ENCODE data around the gene ZNF593. TPM values are rescaled to one million over a fixed set of nuclear protein-coding genes. Genes with fewer than 3 reads are reported as not detected.

ZNF593 gene
- total and polyA plus RNA-seq, 2 donors from 2014 or later = 22.4 to 93.2 TPM

- Histone ChIP-seq H3K4me1 (ENCODE audit: control insufficient read depth in 2 of 3, insufficient read depth in 2 of 3, low read depth in 1 of 3, low read length in 3 of 3) (peaks cover 0 to 10% (median 2%) of the 10 kb centered on the region in 3 donors), H3K27ac (ENCODE audit: low read depth in 2 of 2, low read length in 2 of 2) (no peak overlapping the region), H3K9ac (ENCODE audit: low read length in 3 of 3) (no peak overlapping the region), H3K4me3 (ENCODE audit: low read length in 3 of 3) (no peak overlapping the region), H3K9me3 (ENCODE audit: control insufficient read depth in 2 of 3, insufficient read depth in 1 of 3, low read length in 3 of 3) (no peaks in the 10 kb centered on the region), H3K27me3 (ENCODE audit: control insufficient read depth, insufficient read depth, low read length) (no peaks in the 10 kb centered on the region), H3K36me3 (ENCODE audit: control insufficient read depth in 2 of 3, insufficient read depth in 3 of 3, low read length in 3 of 3) (no peaks in the 10 kb centered on the region)
- FAIRE-seq (no peak), DNase-seq (no peak)
- intact Hi-C loops (cut with DNase I) = no loop called here
- no peak for TF ChIP-seq CTCF (IDR thresholded peaks at IDR 0.05; ENCODE audit: borderline replicate concordance, extremely low read depth, insufficient read depth)
These were observed 43.8 kb upstream of the ZNF593 start for GRCh38 chr1:26125946-26126320.

GRCh38 chr1:26126321-26127084 is 43.2 kb upstream of the ZNF593 start:
- FAIRE-seq = no peak
- TF ChIP-seq CTCF (IDR thresholded peaks at IDR 0.05; ENCODE audit: borderline replicate concordance, extremely low read depth, insufficient read depth) = no peak
- intact Hi-C loops (cut with DNase I) = no loop called here
- Histone ChIP-seq H3K4me1 (ENCODE audit: control insufficient read depth in 2 of 3, insufficient read depth in 2 of 3, low read depth in 1 of 3, low read length in 3 of 3) (peaks cover 0 to 10% (median 2%) of the 10 kb centered on the region in 3 donors), H3K36me3 (ENCODE audit: control insufficient read depth in 2 of 3, insufficient read depth in 3 of 3, low read length in 3 of 3) (no peaks in the 10 kb centered on the region), H3K9me3 (ENCODE audit: control insufficient read depth in 2 of 3, insufficient read depth in 1 of 3, low read length in 3 of 3) (no peaks in the 10 kb centered on the region), H3K4me3 (ENCODE audit: low read length in 3 of 3) (no peak overlapping the region), H3K27me3 (ENCODE audit: control insufficient read depth, insufficient read depth, low read length) (no peaks in the 10 kb centered on the region), H3K27ac (ENCODE audit: low read depth in 2 of 2, low read length in 2 of 2) (no peak overlapping the region), H3K9ac (ENCODE audit: low read length in 3 of 3) (no peak overlapping the region)
- no peak for DNase-seq

- H3K4me1 ChIP-seq (ENCODE audit: control insufficient read depth in 2 of 3, insufficient read depth in 2 of 3, low read depth in 1 of 3, low read length in 3 of 3) = peaks cover 0 to 10% (median 2%) of the 10 kb centered on the region in 3 donors
These were observed 42.2 kb upstream of the ZNF593 start for GRCh38 chr1:26127235-26128163.

More at GRCh38 chr1:26127235-26128163, 42.2 kb upstream of the ZNF593 start:
- H3K27me3 ChIP-seq (ENCODE audit: control insufficient read depth, insufficient read depth, low read length) = no peaks in the 10 kb centered on the region
- intact Hi-C loops (cut with DNase I) = no loop called here
- no peak overlapping the region for H3K4me3 ChIP-seq (ENCODE audit: low read length in 3 of 3)
- TF ChIP-seq CTCF (IDR thresholded peaks at IDR 0.05; ENCODE audit: borderline replicate concordance, extremely low read depth, insufficient read depth) = no peak
- H3K9ac ChIP-seq (ENCODE audit: low read length in 3 of 3) = no peak overlapping the region
- no peak overlapping the region for H3K27ac ChIP-seq (ENCODE audit: low read depth in 2 of 2, low read length in 2 of 2)
- no peaks in the 10 kb centered on the region for H3K9me3 ChIP-seq (ENCODE audit: control insufficient read depth in 2 of 3, insufficient read depth in 1 of 3, low read length in 3 of 3)
- H3K36me3 ChIP-seq (ENCODE audit: control insufficient read depth in 2 of 3, insufficient read depth in 3 of 3, low read length in 3 of 3) = no peaks in the 10 kb centered on the region
- DNase-seq (no peak), FAIRE-seq (no peak)

Measured in kidney (tissue), 14 donors.